ENCODE results near the gene ANTKMT. TPM values are rescaled to one million over a fixed set of nuclear protein-coding genes. Genes with fewer than 3 reads are reported as not detected.

Gene ANTKMT
- total and polyA plus RNA-seq, 2 donors (not counting 3 experiments of a cell fraction or from before 2014, with no cell fraction given), result 26.1 to 27.9 TPM

GRCh38 chr16:676565-676902 lies 44.4 kb upstream of the ANTKMT start:
- Histone ChIP-seq H3K9me1 (replicated peaks; ENCODE audit: control insufficient read depth, extremely low read depth, insufficient read depth, low read length) (no peaks in the 10 kb centered on the region), H3K4me3 (replicated peaks in 1 of 3; ENCODE audit: insufficient read depth in 1 of 3, low read depth in 1 of 3, low read length in 3 of 3) (no peak overlapping the region), H3K4me2 (ENCODE audit: insufficient read depth, low read length) (no peak overlapping the region), H3K36me3 (ENCODE audit: control insufficient read depth in 2 of 2, extremely low read depth in 1 of 2, insufficient read depth in 2 of 2, low read length in 2 of 2) (peaks cover 3 to 17% of the 10 kb centered on the region in 2 experiments), H3K79me2 (ENCODE audit: control insufficient read depth, insufficient read depth, low read length) (peaks cover 10% of the 10 kb centered on the region), H2AFZ (ENCODE audit: low read depth, low read length) (no peak overlapping the region), H3K4me1 (ENCODE audit: control insufficient read depth, extremely low read depth, insufficient read depth, low read length) (peaks cover 8% of the 10 kb centered on the region), H3K9ac (replicated peaks; ENCODE audit: extremely low read depth, insufficient read depth, low read length) (no peak overlapping the region), H3K9me3 (replicated peaks; ENCODE audit: control insufficient read depth, insufficient read depth, low read length) (no peaks in the 10 kb centered on the region), H3K27me3 (ENCODE audit: control insufficient read depth in 2 of 2, insufficient read depth in 2 of 2, low read length in 2 of 2) (no peaks in the 10 kb centered on the region), H3K27ac (ENCODE audit: insufficient read depth, low read depth, low read length) (no peak overlapping the region), H4K20me1 (replicated peaks; ENCODE audit: control insufficient read depth, extremely low read depth, insufficient read depth, low read length) (no peaks in the 10 kb centered on the region)
- FAIRE-seq (no peak), DNase-seq (ENCODE audit: low read depth, low spot score) (no peak)
- ChIA-PET POLR2A (no interaction called here), CTCF (interaction anchor here (0.9 to 1.5 kb wide), 4 partner anchors 9 to 97 kb away, joined by 3 to 6 read pairs (median 3); partner anchors contain the start of genes METTL26 and RHOT2)
- TF ChIP-seq POLR2AphosphoS5 (IDR thresholded peaks at IDR 0.05; ENCODE audit: insufficient read depth, low read depth, low read length) (no peak), FOS (IDR thresholded peaks at IDR 0.05; ENCODE audit: borderline replicate concordance, insufficient read depth, low read length) (no peak), EZH2 (IDR thresholded peaks at IDR 0.05; ENCODE audit: borderline replicate concordance, low read depth, low read length, severe bottlenecking) (no peak)
- intact Hi-C loops (cut with micrococcal nuclease) (no loop called here), dilution Hi-C loops (cut with MboI; ENCODE audit: extremely low pct_ligation_motif_present, low sequenced_read_pairs) (no loop called here)
- BruUV-seq (replicated peaks), result no TSS peak

GRCh38 chr16:676913-677312 lies 44.0 kb upstream of the ANTKMT start:
- no peak overlapping the region for H2AFZ ChIP-seq (ENCODE audit: low read depth, low read length)
- no peak overlapping the region for H3K4me3 ChIP-seq (replicated peaks in 1 of 3; ENCODE audit: insufficient read depth in 1 of 3, low read depth in 1 of 3, low read length in 3 of 3)
- peaks cover 14% of the 10 kb centered on the region for H3K79me2 ChIP-seq (ENCODE audit: control insufficient read depth, insufficient read depth, low read length)
- H3K9ac ChIP-seq (replicated peaks; ENCODE audit: extremely low read depth, insufficient read depth, low read length), result no peak overlapping the region
- dilution Hi-C loops (cut with MboI; ENCODE audit: extremely low pct_ligation_motif_present, low sequenced_read_pairs) (no loop called here), intact Hi-C loops (cut with micrococcal nuclease) (no loop called here)
- H3K9me3 ChIP-seq (replicated peaks; ENCODE audit: control insufficient read depth, insufficient read depth, low read length), result no peaks in the 10 kb centered on the region
- no peak overlapping the region for H3K27ac ChIP-seq (ENCODE audit: insufficient read depth, low read depth, low read length)
- FAIRE-seq, result no peak
- H3K9me1 ChIP-seq (replicated peaks; ENCODE audit: control insufficient read depth, extremely low read depth, insufficient read depth, low read length), result no peaks in the 10 kb centered on the region
- no TSS peak for BruUV-seq (replicated peaks)
- peaks cover 3 to 19% of the 10 kb centered on the region in 2 experiments for H3K36me3 ChIP-seq (ENCODE audit: control insufficient read depth in 2 of 2, extremely low read depth in 1 of 2, insufficient read depth in 2 of 2, low read length in 2 of 2)
- H3K4me1 ChIP-seq (ENCODE audit: control insufficient read depth, extremely low read depth, insufficient read depth, low read length), result peaks cover 12% of the 10 kb centered on the region
- POLR2A ChIA-PET, result no interaction called here
- H3K27me3 ChIP-seq (ENCODE audit: control insufficient read depth in 2 of 2, insufficient read depth in 2 of 2, low read length in 2 of 2), result no peaks in the 10 kb centered on the region
- no peak for TF ChIP-seq POLR2AphosphoS5 (IDR thresholded peaks at IDR 0.05; ENCODE audit: insufficient read depth, low read depth, low read length)
- TF ChIP-seq EZH2 (IDR thresholded peaks at IDR 0.05; ENCODE audit: borderline replicate concordance, low read depth, low read length, severe bottlenecking), result no peak
- TF ChIP-seq, protein P1, sequence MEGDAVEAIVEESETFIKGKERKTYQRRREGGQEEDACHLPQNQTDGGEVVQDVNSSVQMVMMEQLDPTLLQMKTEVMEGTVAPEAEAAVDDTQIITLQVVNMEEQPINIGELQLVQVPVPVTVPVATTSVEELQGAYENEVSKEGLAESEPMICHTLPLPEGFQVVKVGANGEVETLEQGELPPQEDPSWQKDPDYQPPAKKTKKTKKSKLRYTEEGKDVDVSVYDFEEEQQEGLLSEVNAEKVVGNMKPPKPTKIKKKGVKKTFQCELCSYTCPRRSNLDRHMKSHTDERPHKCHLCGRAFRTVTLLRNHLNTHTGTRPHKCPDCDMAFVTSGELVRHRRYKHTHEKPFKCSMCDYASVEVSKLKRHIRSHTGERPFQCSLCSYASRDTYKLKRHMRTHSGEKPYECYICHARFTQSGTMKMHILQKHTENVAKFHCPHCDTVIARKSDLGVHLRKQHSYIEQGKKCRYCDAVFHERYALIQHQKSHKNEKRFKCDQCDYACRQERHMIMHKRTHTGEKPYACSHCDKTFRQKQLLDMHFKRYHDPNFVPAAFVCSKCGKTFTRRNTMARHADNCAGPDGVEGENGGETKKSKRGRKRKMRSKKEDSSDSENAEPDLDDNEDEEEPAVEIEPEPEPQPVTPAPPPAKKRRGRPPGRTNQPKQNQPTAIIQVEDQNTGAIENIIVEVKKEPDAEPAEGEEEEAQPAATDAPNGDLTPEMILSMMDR (IDR thresholded peaks at IDR 0.05; ENCODE audit: extremely low read depth in 1 of 2, insufficient read depth in 1 of 2, low read depth in 1 of 2, low read length in 2 of 2), result no peak
- TF ChIP-seq MYC (IDR thresholded peaks at IDR 0.05; ENCODE audit: low read depth, low read length), result no peak
- no peak for TF ChIP-seq FOS (IDR thresholded peaks at IDR 0.05; ENCODE audit: borderline replicate concordance, insufficient read depth, low read length)
- no peak for TF ChIP-seq GATA2 (IDR thresholded peaks at IDR 0.05; ENCODE audit: insufficient read depth, insufficient read length, low read depth, low read length)
- no peak for TF ChIP-seq JUN (IDR thresholded peaks at IDR 0.05; ENCODE audit: borderline replicate concordance, insufficient read depth, insufficient read length, low read depth)
- TF ChIP-seq, protein P2, sequence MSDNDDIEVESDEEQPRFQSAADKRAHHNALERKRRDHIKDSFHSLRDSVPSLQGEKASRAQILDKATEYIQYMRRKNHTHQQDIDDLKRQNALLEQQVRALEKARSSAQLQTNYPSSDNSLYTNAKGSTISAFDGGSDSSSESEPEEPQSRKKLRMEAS (IDR thresholded peaks at IDR 0.05; ENCODE audit: insufficient read depth, insufficient read length), result no peak
- TF ChIP-seq POLR2A (IDR thresholded peaks at IDR 0.05; ENCODE audit: low read depth, low read length), result no peak
- no peaks in the 10 kb centered on the region for H4K20me1 ChIP-seq (replicated peaks; ENCODE audit: control insufficient read depth, extremely low read depth, insufficient read depth, low read length)
- DNase-seq (ENCODE audit: low read depth, low spot score), result no peak
- CTCF ChIA-PET, result interaction anchor here (1.4 kb wide), 1 partner anchor 9 kb away, joined by 6 read pairs; the partner anchor contains the start of gene RHOT2
- no peak overlapping the region for H3K4me2 ChIP-seq (ENCODE audit: insufficient read depth, low read length)

Measured in endothelial cell of umbilical vein (primary cell).